Left ventricle myocardium inferior (tissue), 1 donor: Measurements from ENCODE around the gene SYNGR3. TPM values are rescaled to one million over a fixed set of nuclear protein-coding genes. Genes with fewer than 3 reads are reported as not detected.

Experiments used
- DNase-seq: peaks from one replicate; pipeline ENCODE4 v3.0.0-alpha.2; 2020
- H3K27ac ChIP-seq: fragments of 200-600 bp; replicated peaks from 2 replicates; pipeline ENCODE4 v1.8.0; 2021
- H3K27me3 ChIP-seq: fragments of 200-600 bp; 2 replicates; pipeline ENCODE4 v1.8.0; 2021; ENCODE audit warnings: low read depth
- H3K36me3 ChIP-seq: fragments of 200-600 bp; 2 replicates; pipeline ENCODE4 v1.8.0; 2021
- H3K4me1 ChIP-seq: fragments of 200-600 bp; 2 replicates; pipeline ENCODE4 v1.8.0; 2021
- H3K4me3 ChIP-seq: fragments of 200-600 bp; 2 replicates; pipeline ENCODE4 v1.8.0; 2021; ENCODE audit warnings: mild to moderate bottlenecking, moderate library complexity
- H3K9me3 ChIP-seq: fragments of 200-600 bp; replicated peaks from 2 replicates; pipeline ENCODE4 v1.8.0; 2021
- intact Hi-C: fragments of 100-400 bp; cut with micrococcal nuclease; formaldehyde crosslinking; loops from one replicate; pipeline ENCODE4 v1.11.0; 2022
- total RNA-seq: library from RNA; stranded (reverse); fragmentation: NEBNext Ultra II Directional; extraction: Animal tissue kit (Norgen Biotek cat#: 25700); gene quantifications from one replicate; pipeline ENCODE4 v1.2.1, GENCODE V29; 2021
- TF ChIP-seq, protein P1 (sequence below): fragments of 200-600 bp; IDR thresholded peaks from 2 replicates; pipeline ENCODE4 v1.8.0; 2021; ENCODE audit warnings: antibody characterized with exemption, mild to moderate bottlenecking, borderline replicate concordance
- donor health status: DM: no; HTN: yes; CAD: no; lungs with severe emphysema.

SYNGR3 gene
- total RNA-seq, 1 donor from 2014 or later, result 0.38 TPM

DNA sequence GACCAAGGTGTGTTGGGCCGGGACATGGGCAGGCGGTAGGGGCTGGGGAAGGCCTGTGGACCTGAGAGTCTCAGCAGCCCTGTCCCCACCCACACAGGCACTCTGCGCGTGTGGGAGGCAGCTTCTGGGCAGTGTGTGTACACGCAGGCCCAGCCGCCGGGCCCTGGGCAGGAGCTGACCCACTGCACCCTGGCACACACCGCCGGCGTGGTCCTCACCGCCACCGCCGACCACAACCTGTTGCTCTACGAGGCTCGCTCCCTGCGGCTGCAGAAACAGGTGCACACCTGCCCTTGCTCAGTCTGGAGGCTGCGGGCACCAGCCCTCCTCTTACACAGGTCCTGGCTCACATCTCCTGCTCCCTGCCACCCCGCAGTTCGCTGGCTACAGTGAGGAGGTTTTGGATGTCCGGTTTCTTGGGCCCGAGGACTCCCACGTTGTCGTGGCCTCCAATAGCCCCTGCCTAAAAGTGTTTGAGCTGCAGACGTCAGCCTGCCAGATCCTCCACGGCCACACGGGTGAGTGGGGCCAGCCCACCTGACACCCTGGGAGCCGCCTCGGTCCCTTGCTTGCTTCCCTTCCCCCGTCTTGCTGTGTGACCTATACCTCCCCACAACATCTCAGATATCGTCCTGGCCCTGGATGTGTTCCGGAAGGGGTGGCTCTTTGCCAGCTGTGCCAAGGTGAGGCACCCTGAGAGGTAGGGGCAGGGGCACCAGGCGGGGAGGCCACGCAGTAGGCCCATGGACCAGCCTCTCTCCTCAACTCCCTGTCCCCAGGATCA lies 14.1 kb upstream of the SYNGR3 start:
- intact Hi-C loops, result no loop called here
- peaks cover 54% of the 10 kb centered on the region for H3K36me3 ChIP-seq
- H3K27me3 ChIP-seq, result peaks cover 61% of the 10 kb centered on the region

DNA sequence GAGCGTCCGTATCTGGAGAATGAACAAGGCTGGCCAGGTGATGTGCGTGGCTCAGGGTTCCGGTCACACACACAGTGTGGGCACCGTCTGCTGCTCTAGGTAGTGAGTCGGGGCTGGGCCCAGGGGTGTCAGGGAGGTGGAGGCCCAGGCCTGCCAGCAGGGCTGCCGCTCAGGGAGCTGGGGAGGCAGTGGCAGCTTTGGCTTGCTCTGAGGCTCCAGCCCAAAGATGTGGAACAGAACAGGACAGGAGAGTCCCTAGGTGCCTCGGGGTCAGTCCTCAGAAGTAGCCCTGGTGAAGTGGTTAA lies 13.6 kb upstream of the SYNGR3 start:
- no peak overlapping the region for H3K27ac ChIP-seq
- H3K27me3 ChIP-seq, result peaks cover 66% of the 10 kb centered on the region
- intact Hi-C loops, result no loop called here
- peaks cover 48% of the 10 kb centered on the region for H3K4me1 ChIP-seq
- TF ChIP-seq, protein P1, sequence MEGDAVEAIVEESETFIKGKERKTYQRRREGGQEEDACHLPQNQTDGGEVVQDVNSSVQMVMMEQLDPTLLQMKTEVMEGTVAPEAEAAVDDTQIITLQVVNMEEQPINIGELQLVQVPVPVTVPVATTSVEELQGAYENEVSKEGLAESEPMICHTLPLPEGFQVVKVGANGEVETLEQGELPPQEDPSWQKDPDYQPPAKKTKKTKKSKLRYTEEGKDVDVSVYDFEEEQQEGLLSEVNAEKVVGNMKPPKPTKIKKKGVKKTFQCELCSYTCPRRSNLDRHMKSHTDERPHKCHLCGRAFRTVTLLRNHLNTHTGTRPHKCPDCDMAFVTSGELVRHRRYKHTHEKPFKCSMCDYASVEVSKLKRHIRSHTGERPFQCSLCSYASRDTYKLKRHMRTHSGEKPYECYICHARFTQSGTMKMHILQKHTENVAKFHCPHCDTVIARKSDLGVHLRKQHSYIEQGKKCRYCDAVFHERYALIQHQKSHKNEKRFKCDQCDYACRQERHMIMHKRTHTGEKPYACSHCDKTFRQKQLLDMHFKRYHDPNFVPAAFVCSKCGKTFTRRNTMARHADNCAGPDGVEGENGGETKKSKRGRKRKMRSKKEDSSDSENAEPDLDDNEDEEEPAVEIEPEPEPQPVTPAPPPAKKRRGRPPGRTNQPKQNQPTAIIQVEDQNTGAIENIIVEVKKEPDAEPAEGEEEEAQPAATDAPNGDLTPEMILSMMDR, result no peak
- peaks cover 54% of the 10 kb centered on the region for H3K36me3 ChIP-seq
- no peak overlapping the region for H3K4me3 ChIP-seq
- no peaks in the 10 kb centered on the region for H3K9me3 ChIP-seq
- DNase-seq, result no peak

More for the DNA sequence above, 14.1 kb upstream of the SYNGR3 start:
- Histone ChIP-seq H3K27ac (no peak overlapping the region), H3K4me1 (peaks cover 51% of the 10 kb centered on the region), H3K9me3 (no peaks in the 10 kb centered on the region), H3K4me3 (no peak overlapping the region)
- TF ChIP-seq, protein P1, result no peak
- no peak for DNase-seq

DNA sequence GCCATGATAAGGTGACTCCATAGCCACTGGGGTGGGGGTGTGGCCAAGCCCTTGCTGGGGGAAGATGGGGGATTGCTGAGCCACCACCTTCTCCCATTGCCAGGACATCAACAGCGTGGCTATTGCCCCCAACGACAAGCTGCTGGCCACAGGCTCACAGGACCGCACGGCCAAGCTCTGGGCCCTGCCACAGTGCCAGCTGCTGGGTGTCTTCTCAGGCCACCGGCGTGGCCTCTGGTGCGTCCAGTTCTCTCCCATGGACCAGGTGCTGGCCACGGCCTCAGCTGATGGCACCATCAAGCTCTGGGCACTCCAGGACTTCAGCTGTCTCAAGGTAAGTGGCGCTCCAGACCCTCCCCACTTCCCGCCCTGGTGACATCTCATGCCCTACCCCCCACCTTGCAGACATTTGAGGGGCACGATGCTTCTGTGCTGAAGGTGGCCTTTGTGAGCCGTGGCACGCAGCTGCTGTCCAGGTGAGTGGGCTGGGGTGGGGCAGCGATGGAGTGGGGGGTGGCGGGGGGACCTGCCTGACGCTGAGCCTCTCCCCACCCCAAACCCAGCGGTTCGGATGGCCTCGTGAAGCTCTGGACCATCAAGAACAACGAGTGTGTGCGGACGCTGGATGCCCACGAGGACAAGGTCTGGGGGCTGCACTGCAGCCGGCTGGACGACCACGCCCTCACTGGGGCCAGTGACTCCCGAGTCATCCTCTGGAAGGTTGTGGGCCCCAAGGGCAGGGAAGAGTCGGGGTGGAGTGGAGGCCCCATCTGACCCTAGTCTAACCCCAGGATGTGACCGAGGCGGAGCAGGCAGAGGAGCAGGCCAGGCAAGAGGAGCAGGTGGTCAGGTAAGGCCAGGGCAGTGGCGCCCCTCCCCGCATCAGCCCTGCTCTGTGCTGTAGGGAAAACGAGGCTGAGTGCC lies 12.6 kb upstream of the SYNGR3 start:
- H3K36me3 ChIP-seq, result peaks cover 54% of the 10 kb centered on the region
- peaks cover 39% of the 10 kb centered on the region for H3K4me1 ChIP-seq
- no peak for DNase-seq
- TF ChIP-seq, protein P1, result no peak
- H3K27me3 ChIP-seq, result peaks cover 77% of the 10 kb centered on the region
- H3K9me3 ChIP-seq, result no peaks in the 10 kb centered on the region
- no peak overlapping the region for H3K27ac ChIP-seq
- no peak overlapping the region for H3K4me3 ChIP-seq
- intact Hi-C loops, result no loop called here

DNA sequence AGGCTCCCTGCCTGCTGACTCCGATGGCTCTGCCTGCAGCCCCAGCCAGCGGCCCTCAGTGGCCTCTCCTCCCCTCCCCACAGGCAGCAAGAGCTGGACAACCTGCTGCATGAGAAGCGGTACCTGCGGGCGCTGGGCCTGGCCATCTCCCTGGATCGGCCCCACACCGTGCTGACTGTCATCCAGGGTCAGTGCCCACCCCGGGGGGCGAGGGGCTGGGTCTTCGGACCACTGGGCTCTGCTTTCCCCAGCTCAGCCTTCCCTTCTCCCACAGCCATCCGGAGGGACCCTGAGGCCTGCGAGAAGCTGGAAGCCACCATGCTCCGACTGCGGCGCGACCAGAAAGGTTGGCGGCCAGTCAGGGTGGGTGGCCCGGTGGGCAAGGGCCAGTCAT lies 11.9 kb upstream of the SYNGR3 start:
- Histone ChIP-seq H3K4me1 (peaks cover 33% of the 10 kb centered on the region), H3K9me3 (no peaks in the 10 kb centered on the region), H3K27me3 (peaks cover 83% of the 10 kb centered on the region), H3K36me3 (peaks cover 54% of the 10 kb centered on the region), H3K4me3 (no peak overlapping the region), H3K27ac (no peak overlapping the region)
- TF ChIP-seq, protein P1, result no peak
- intact Hi-C loops, result no loop called here
- no peak for DNase-seq

DNA sequence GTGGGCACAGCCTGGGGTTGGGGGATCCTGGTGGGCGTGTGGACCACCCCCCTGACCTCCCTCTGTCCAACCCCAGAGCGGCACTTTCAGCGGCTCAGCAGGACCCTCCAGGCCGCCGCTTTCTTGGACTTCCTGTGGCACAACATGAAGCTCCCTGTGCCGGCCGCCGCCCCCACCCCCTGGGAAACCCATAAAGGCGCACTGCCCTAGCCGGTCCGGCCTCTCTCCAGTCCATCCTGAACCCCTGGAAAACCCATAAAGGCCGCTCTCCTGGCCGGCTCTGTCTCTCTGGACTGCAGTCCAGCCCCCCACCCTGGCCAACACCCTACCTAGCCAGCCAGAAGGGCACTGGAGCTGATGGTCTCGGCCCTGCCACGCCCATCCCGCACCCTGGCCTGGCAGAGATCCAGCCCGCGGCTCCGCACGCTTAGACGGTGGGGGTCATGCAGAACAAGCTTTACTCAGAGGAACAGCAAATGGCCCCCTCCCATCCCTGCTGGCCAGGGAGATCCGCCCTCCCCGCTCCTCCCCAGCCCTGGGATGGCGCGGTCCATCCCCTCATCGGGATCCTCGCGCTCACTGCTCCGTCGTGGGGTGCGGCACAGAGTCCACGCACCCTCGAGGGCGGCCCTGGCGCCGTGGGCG lies 11.2 kb upstream of the SYNGR3 start:
- peaks cover 84% of the 10 kb centered on the region for H3K27me3 ChIP-seq
- TF ChIP-seq, protein P1, result no peak
- peaks cover 54% of the 10 kb centered on the region for H3K36me3 ChIP-seq

More for the DNA sequence above, 11.2 kb upstream of the SYNGR3 start:
- intact Hi-C loops, result no loop called here
- no peaks in the 10 kb centered on the region for H3K9me3 ChIP-seq
- H3K27ac ChIP-seq, result no peak overlapping the region
- H3K4me3 ChIP-seq, result no peak overlapping the region
- peaks cover 32% of the 10 kb centered on the region for H3K4me1 ChIP-seq
- DNase-seq, result no peak
